BE2C (cell line): ENCODE measurements around the gene STMND1.

Experiments used
- DNase-seq: peaks from one replicate; pipeline ENCODE4 v3.0.0-alpha.2; 2020
- H3K27me3 ChIP-seq: fragments of 250-450 bp; sonication (Bioruptor Pico); 2 replicates; pipeline ENCODE4 v1.5.1; 2020; ENCODE audit warnings: mild to moderate bottlenecking
- H3K36me3 ChIP-seq: fragments of 250-450 bp; sonication (Bioruptor Pico); 2 replicates; pipeline ENCODE4 v1.5.1; 2020; ENCODE audit warnings: mild to moderate bottlenecking
- H3K4me1 ChIP-seq: fragments of 250-450 bp; sonication (Bioruptor Pico); 2 replicates; pipeline ENCODE4 v1.5.1; 2020
- H3K4me3 ChIP-seq: 2 replicates; pipeline ENCODE4 v1.5.1; 2011; ENCODE audit warnings: low read depth, low read length
- H3K9me3 ChIP-seq: fragments of 250-450 bp; sonication (Bioruptor Pico); 2 replicates; pipeline ENCODE4 v1.5.1; 2020
- CTCF ChIP-seq: IDR thresholded peaks from 2 replicates; pipeline ENCODE4 v1.5.1; 2012; ENCODE audit warnings: mild to moderate bottlenecking, low read depth, low read length

The STMND1 gene

GRCh38 chr6:17172836-17173470 is 71.1 kb downstream of the STMND1 start:
- TF ChIP-seq CTCF, result no peak
- Histone ChIP-seq H3K4me3 (no peak overlapping the region), H3K4me1 (no peaks in the 10 kb centered on the region), H3K27me3 (no peaks in the 10 kb centered on the region), H3K36me3 (no peaks in the 10 kb centered on the region), H3K9me3 (no peaks in the 10 kb centered on the region; the same call in 1 of the 2 replicates)
- no peak for DNase-seq

DNA sequence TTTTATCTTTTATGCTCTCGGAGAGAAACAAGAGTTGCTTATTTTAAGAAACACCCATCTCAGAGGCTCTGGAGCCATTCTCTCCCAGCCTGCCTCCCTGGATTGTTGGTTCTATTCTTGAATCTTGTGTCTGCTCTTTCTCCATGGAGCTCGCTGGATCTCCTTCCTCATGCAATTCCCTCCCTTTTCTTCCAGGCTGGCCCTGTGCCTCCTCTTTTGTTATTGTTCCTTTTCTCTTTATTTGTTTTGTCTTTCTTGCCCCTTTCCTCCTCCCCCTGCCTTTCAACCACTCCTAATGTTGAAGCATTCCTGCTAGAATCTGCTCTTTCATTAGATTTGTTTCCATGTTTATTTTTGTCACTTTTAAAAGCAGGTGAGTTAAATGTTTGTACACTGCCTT is 76.5 kb downstream of the STMND1 start:
- Histone ChIP-seq H3K27me3 (no peaks in the 10 kb centered on the region), H3K4me1 (no peaks in the 10 kb centered on the region), H3K9me3 (no peaks in the 10 kb centered on the region; the same call in 1 of the 2 replicates), H3K4me3 (no peak overlapping the region), H3K36me3 (no peaks in the 10 kb centered on the region)
- no peak for TF ChIP-seq CTCF
- DNase-seq, result no peak

DNA sequence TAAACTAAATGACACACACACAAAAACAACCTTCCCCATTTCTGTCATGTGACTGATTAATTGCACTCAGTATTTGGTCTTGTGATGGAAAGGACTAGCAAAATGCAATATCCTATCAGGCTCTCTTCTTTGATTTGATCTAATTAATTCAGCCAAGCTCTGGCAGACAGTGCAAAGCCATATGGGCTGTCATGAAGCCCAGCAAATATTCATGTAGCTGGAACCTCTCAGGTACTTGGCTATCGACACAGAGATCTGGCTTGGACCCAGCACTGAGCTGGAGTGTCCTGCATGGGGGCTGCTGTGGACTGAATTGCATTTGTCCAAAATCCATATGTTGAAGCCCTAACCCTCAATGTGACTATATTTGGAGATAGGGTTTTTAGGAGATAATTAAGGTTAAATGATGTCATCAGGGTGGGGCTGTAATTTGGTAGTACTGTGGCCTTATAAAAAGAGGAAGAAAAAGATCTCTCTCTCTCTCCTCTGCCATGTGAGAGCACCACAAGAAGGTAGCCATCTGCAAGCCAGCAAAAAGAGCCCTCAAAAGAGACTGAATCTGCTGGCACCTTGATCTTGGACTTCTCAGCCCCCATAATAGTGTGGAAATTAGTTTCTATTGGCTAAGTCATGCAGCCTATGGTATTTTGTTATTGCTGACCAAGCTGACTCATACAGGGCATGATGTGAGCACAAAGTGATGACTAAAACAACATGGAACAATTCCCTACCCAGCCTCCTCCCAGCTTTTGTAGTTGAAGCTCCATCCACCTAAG is 77.1 kb downstream of the STMND1 start:
- H3K4me3 ChIP-seq, result no peak overlapping the region
- H3K36me3 ChIP-seq, result no peaks in the 10 kb centered on the region

GRCh38 chr6:17179530-17180073 is 77.8 kb downstream of the STMND1 start:
- no peaks in the 10 kb centered on the region; the same call in 1 of the 2 replicates for H3K9me3 ChIP-seq
- no peak overlapping the region for H3K4me3 ChIP-seq
- no peaks in the 10 kb centered on the region for H3K27me3 ChIP-seq
- no peak for TF ChIP-seq CTCF
- H3K4me1 ChIP-seq, result no peaks in the 10 kb centered on the region
- DNase-seq, result no peak
- no peaks in the 10 kb centered on the region for H3K36me3 ChIP-seq

More for the DNA sequence above, 77.1 kb downstream of the STMND1 start:
- H3K9me3 ChIP-seq, result no peaks in the 10 kb centered on the region; the same call in 1 of the 2 replicates
- H3K4me1 ChIP-seq, result no peaks in the 10 kb centered on the region
- H3K27me3 ChIP-seq, result no peaks in the 10 kb centered on the region
- DNase-seq, result no peak
- no peak for TF ChIP-seq CTCF
